Stimulated activated CD4-positive, alpha-beta T cell treated with anti-CD3 and anti-CD28 coated beads, TNF-alpha, amount 100 ng/mL, for 4 hours (primary cell): Measurements from ENCODE around the gene DCHS1.
A peak's percentile ranks its signal among the peaks of the same experiment; 100 is the strongest.
"Not testable (repeated sequence)": the region's sequence is repeated elsewhere in the genome, so short reads cannot be mapped to it uniquely, and the experiment has no call there.

Experiments used
- DNase-seq, 3 experiments: peaks; one replicate each; pipeline ENCODE4 v3.0.0-alpha.2; 2020; ENCODE audit warnings: low read depth in 3 of 3

DCHS1 gene

GRCh38 chr11:6655790-6656583, at the start of gene DCHS1:
Gene DCHS1, minus strand, starts transcription at chr11:6655809. Its CDS starts 14,196 bp downstream, at chr11:6641613.
- no peak for DNase-seq

- no peak for DNase-seq
Observed at GRCh38 chr11:6703247-6704063, 47.8 kb upstream of the DCHS1 start.

- DNase-seq = not testable (repeated sequence)
Observed at GRCh38 chr11:6701955-6702354, 46.3 kb upstream of the DCHS1 start.

- DNase-seq = no peak
Observed at GRCh38 chr11:6695377-6695776, 39.8 kb upstream of the DCHS1 start.

- DNase-seq = no peak
Observed at GRCh38 chr11:6694229-6694535, 38.6 kb upstream of the DCHS1 start.

GRCh38 chr11:6693342-6694228, 38.0 kb upstream of the DCHS1 start:
- DNase-seq = peak in 2 of 3 experiments; percentile 28 to 43

GRCh38 chr11:6692128-6692527, 36.5 kb upstream of the DCHS1 start:
- no peak for DNase-seq

- DNase-seq = not testable (repeated sequence)
Observed at GRCh38 chr11:6690431-6691132, 35.0 kb upstream of the DCHS1 start.

GRCh38 chr11:6687876-6688275, 32.3 kb upstream of the DCHS1 start:
- no peak for DNase-seq

GRCh38 chr11:6686006-6686405, 30.4 kb upstream of the DCHS1 start:
- no peak for DNase-seq

- not testable (repeated sequence) for DNase-seq
Observed at GRCh38 chr11:6684068-6684467, 28.5 kb upstream of the DCHS1 start.

GRCh38 chr11:6682936-6683861, 27.6 kb upstream of the DCHS1 start, which contains the start of gene MRPL17:
Gene MRPL17, minus strand, starts transcription at chr11:6683340. Its CDS starts 44 bp downstream, at chr11:6683296.
- DNase-seq = peak; percentile 95 to 99 (median 98)

GRCh38 chr11:6682591-6682935, 27.0 kb upstream of the DCHS1 start:
- no peak for DNase-seq

GRCh38 chr11:6681949-6682348, 26.3 kb upstream of the DCHS1 start:
- DNase-seq = no peak

GRCh38 chr11:6681505-6681904, 25.9 kb upstream of the DCHS1 start:
- no peak for DNase-seq

GRCh38 chr11:6677018-6677417, 21.4 kb upstream of the DCHS1 start:
- DNase-seq = no peak

- DNase-seq = no peak
Observed at GRCh38 chr11:6674862-6675261, 19.3 kb upstream of the DCHS1 start.

GRCh38 chr11:6674219-6674597, 18.6 kb upstream of the DCHS1 start:
- no peak for DNase-seq

- DNase-seq = no peak
Observed at GRCh38 chr11:6673523-6674218, 18.1 kb upstream of the DCHS1 start.

GRCh38 chr11:6671991-6672390, 16.4 kb upstream of the DCHS1 start:
- no peak for DNase-seq
